Esophagus squamous epithelium (tissue), 5 donors: ENCODE results near the gene SERPINI2. TPM values are rescaled to one million over a fixed set of nuclear protein-coding genes. Genes with fewer than 3 reads are reported as not detected.

ENCODE experiments used
- DNase-seq: peaks from one replicate; lab custom pipeline; 2025; lab: John Stamatoyannopoulos, UW
- H3K27ac ChIP-seq, 4 donors: fragments of 200-600 bp; sonication (generic); one replicate each; pipeline ENCODE4 v1.5.1; 2016 to 2019; ENCODE audit warnings: mild to moderate bottlenecking in 1 of 4
- H3K27me3 ChIP-seq, 4 donors: fragments of 200-600 bp; sonication (generic); 1 replicate in 3 of 4; 2 replicates in 1 of 4; pipeline versions ENCODE4 v1.5.1 to v1.6.0; 2017 to 2021; ENCODE audit warnings: antibody characterized with exemption in 1 of 4
- H3K36me3 ChIP-seq, 3 donors: fragments of 200-600 bp; sonication (generic); one replicate each; pipeline ENCODE4 v1.5.1; 2016 to 2019
- H3K4me1 ChIP-seq, 3 donors: fragments of 200-600 bp; sonication (generic); one replicate each; pipeline ENCODE4 v1.5.1; 2017 to 2019
- H3K4me3 ChIP-seq, 4 donors: fragments of 200-600 bp; sonication (generic); 1 replicate in 3 of 4; 2 replicates in 1 of 4; pipeline ENCODE4 v1.5.1; 2016 to 2019; ENCODE audit warnings: mild to moderate bottlenecking in 2 of 4, moderate library complexity in 1 of 4
- H3K9me3 ChIP-seq, 3 donors: fragments of 200-600 bp; sonication (generic); one replicate each; pipeline ENCODE4 v1.5.1; 2016 to 2019
- CTCF ChIP-seq, 6 experiments: fragments of 450-650 bp in 4 of 6; fragments of 200-600 bp in 2 of 6; sonication (generic) in 2 of 6; IDR thresholded peaks; one replicate each; pipeline ENCODE4 v1.5.1; 2016 to 2019; ENCODE audit warnings: antibody characterized with exemption in 6 of 6, mild to moderate bottlenecking in 4 of 6, moderate library complexity in 4 of 6
- POLR2A ChIP-seq, 4 donors: fragments of 450-650 bp; IDR thresholded peaks; one replicate each; pipeline ENCODE4 v1.6.1; 2017; ENCODE audit warnings: antibody characterized with exemption in 4 of 4, mild to moderate bottlenecking in 4 of 4, moderate library complexity in 3 of 4
- WGBS, 2 donors: methylation state at CpG; one replicate each; pipeline ENCODE4 v1.1.5; 2018; 5-methylcytosine and 5-hydroxymethylcytosine counted together
- intact Hi-C: fragments of 100-400 bp; cut with DNase I; formaldehyde crosslinking; loops from one replicate; pipeline ENCODE4 v1.15.0; 2022
- total RNA-seq, 4 donors: library from RNA; depleted of rRNA; stranded (reverse); fragments of >200 nt; gene quantifications; one replicate each; pipeline ENCODE4 v1.1.0, GENCODE V29; 2016
- donor health status: DM: yes; HTN: yes; CAD: no.

SERPINI2 gene
- total RNA-seq, 4 donors from 2014 or later, result 0.30 to 1.1 TPM; not detected in 2

GRCh38 chr3:167451282-167451681, 22.6 kb downstream of the SERPINI2 start:
- H3K4me1 ChIP-seq, result no peaks in the 10 kb centered on the region
- no peak for DNase-seq
- WGBS, 2 donors, result 35 to 48% methylated on average over 1 of the region's 1 CpG
- no peak for TF ChIP-seq POLR2A (IDR thresholded peaks at IDR 0.05)
- TF ChIP-seq CTCF (IDR thresholded peaks at IDR 0.05), result no peak
- no peak overlapping the region for H3K27ac ChIP-seq
- H3K9me3 ChIP-seq, result no peaks in the 10 kb centered on the region
- H3K27me3 ChIP-seq, result no peaks in the 10 kb centered on the region
- H3K4me3 ChIP-seq, result no peak overlapping the region
- intact Hi-C loops, result no loop called here
- no peaks in the 10 kb centered on the region for H3K36me3 ChIP-seq

GRCh38 chr3:167450675-167451074, 23.2 kb downstream of the SERPINI2 start:
- TF ChIP-seq POLR2A (IDR thresholded peaks at IDR 0.05) (no peak), CTCF (IDR thresholded peaks at IDR 0.05) (no peak)
- WGBS, 2 donors, result 76 to 80% methylated on average over 2 of the region's 2 CpGs
- Histone ChIP-seq H3K36me3 (no peaks in the 10 kb centered on the region), H3K4me3 (no peak overlapping the region), H3K4me1 (no peaks in the 10 kb centered on the region), H3K27ac (no peak overlapping the region), H3K9me3 (no peaks in the 10 kb centered on the region), H3K27me3 (no peaks in the 10 kb centered on the region)
- intact Hi-C loops, result no loop called here
- no peak for DNase-seq

- no peak for DNase-seq
- Histone ChIP-seq H3K9me3 (no peaks in the 10 kb centered on the region), H3K4me3 (no peak overlapping the region), H3K4me1 (no peaks in the 10 kb centered on the region), H3K27ac (no peak overlapping the region), H3K27me3 (no peaks in the 10 kb centered on the region), H3K36me3 (no peaks in the 10 kb centered on the region)
- intact Hi-C loops, result no loop called here
- TF ChIP-seq POLR2A (IDR thresholded peaks at IDR 0.05) (no peak), CTCF (IDR thresholded peaks at IDR 0.05) (no peak)
- WGBS, 2 donors, result 75 to 82% methylated on average over 5 of the region's 5 CpGs
Observed at GRCh38 chr3:167450195-167450594, 23.6 kb downstream of the SERPINI2 start.

GRCh38 chr3:167445491-167445890, 28.4 kb downstream of the SERPINI2 start:
- intact Hi-C loops, result no loop called here
- no peak for DNase-seq
- Histone ChIP-seq H3K27me3 (no peaks in the 10 kb centered on the region), H3K9me3 (no peaks in the 10 kb centered on the region), H3K4me1 (no peaks in the 10 kb centered on the region), H3K27ac (no peak overlapping the region), H3K4me3 (no peak overlapping the region), H3K36me3 (no peaks in the 10 kb centered on the region)
- no peak for TF ChIP-seq POLR2A (IDR thresholded peaks at IDR 0.05)
- no peak for TF ChIP-seq CTCF (IDR thresholded peaks at IDR 0.05)

GRCh38 chr3:167441256-167441655, 32.6 kb downstream of the SERPINI2 start:
- Histone ChIP-seq H3K27me3 (no peaks in the 10 kb centered on the region), H3K9me3 (no peaks in the 10 kb centered on the region), H3K36me3 (no peaks in the 10 kb centered on the region), H3K4me3 (no peak overlapping the region), H3K27ac (no peak overlapping the region), H3K4me1 (no peaks in the 10 kb centered on the region)
- intact Hi-C loops, result no loop called here
- TF ChIP-seq POLR2A (IDR thresholded peaks at IDR 0.05) (no peak), CTCF (IDR thresholded peaks at IDR 0.05) (no peak)
- 57 to 72% methylated on average over 2 of the region's 2 CpGs for whole genome bisulfite sequencing, 2 donors
- DNase-seq, result no peak
